ENCODE data around the gene DOK1.

DOK1 gene

DNA sequence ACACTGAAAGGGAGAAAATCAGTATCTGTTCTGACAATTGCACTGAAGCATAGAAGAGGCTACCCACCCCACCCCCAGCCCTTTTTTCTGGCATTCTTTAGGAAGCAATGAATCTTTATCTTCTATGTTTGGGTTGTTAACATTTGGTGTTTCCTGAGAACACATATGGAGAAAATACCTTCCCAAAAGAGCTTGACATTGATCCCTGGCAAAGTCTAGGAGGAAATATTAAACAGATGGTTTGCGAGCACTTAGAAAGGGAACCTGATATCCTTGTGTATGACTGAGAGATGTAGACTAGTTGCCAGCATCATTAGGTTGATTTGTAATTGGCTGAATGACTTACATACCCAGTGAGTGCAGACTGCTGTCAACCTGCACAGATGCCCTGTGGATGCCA is 42.9 kb downstream of the DOK1 start:
- Histone ChIP-seq H3K9ac (ENCODE audit: low read length) (no peak overlapping the region), H3K36me3 (ENCODE audit: control insufficient read depth, insufficient read depth, low read length, severe bottlenecking) (no peaks in the 10 kb centered on the region), H3K4me1 (ENCODE audit: control insufficient read depth, insufficient read depth, low read length) (peaks cover 6% of the 10 kb centered on the region), H3K9me3 (ENCODE audit: control insufficient read depth, low read length) (no peaks in the 10 kb centered on the region), H3K4me3 (ENCODE audit: low read length) (no peak overlapping the region), H3K27me3 (replicated peaks; ENCODE audit: control insufficient read depth, insufficient read depth, low read length) (peaks cover 13% of the 10 kb centered on the region)
- DNase-seq (ENCODE audit: low read depth), result no peak

GRCh38 chr2:74599676-74600075 is 45.2 kb downstream of the DOK1 start:
- Histone ChIP-seq H3K9me3 (ENCODE audit: control insufficient read depth, low read length) (no peaks in the 10 kb centered on the region), H3K4me1 (ENCODE audit: control insufficient read depth, insufficient read depth, low read length) (peaks cover 11% of the 10 kb centered on the region), H3K36me3 (ENCODE audit: control insufficient read depth, insufficient read depth, low read length, severe bottlenecking) (no peaks in the 10 kb centered on the region), H3K9ac (ENCODE audit: low read length) (no peak overlapping the region), H3K4me3 (ENCODE audit: low read length) (no peak overlapping the region), H3K27me3 (replicated peaks; ENCODE audit: control insufficient read depth, insufficient read depth, low read length) (peaks cover 30% of the 10 kb centered on the region)
- DNase-seq (ENCODE audit: low read depth), result no peak

GRCh38 chr2:74602586-74603281 is 48.2 kb downstream of the DOK1 start:
- peak; percentile 28 for DNase-seq (ENCODE audit: low read depth)
- Histone ChIP-seq H3K9ac (ENCODE audit: low read length) (no peak overlapping the region), H3K27me3 (replicated peaks; ENCODE audit: control insufficient read depth, insufficient read depth, low read length) (peaks cover 33% of the 10 kb centered on the region), H3K4me1 (ENCODE audit: control insufficient read depth, insufficient read depth, low read length) (peaks cover 11% of the 10 kb centered on the region), H3K9me3 (ENCODE audit: control insufficient read depth, low read length) (no peaks in the 10 kb centered on the region), H3K4me3 (ENCODE audit: low read length) (no peak overlapping the region), H3K36me3 (ENCODE audit: control insufficient read depth, insufficient read depth, low read length, severe bottlenecking) (no peaks in the 10 kb centered on the region)

DNA sequence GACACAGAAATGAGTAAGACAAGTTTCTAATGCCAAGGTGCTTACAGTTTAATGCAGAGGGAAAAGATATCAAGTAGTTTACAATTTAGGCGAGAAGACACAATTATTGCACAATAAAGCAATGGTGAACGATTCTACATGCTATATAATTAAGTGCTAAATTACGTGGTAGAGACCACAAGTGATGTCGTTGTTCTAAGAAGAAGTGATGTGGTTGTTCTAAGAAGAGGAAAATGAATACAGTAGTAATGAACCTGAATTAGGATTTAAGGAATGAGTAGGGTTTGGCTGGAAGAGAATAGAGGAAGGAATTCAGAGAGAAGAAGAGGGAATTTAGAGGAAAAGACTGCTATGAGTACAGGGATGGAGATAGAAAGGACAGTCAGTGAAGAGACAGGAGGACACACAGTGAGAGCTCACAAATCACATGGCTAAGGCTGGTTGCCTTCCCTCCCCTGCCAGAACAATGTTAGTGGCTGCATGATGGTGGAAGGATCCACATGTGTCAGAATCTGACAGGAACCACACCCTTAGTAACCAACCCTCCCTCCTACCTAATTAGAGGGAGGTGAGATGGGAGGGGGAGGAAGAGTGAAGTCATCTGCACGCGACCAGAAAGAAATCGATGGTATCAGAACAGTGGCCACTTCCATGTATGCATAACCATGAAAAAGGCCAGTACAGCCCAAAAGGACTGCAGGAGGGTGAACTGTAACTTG is 48.9 kb downstream of the DOK1 start:
- Histone ChIP-seq H3K9me3 (ENCODE audit: control insufficient read depth, low read length) (no peaks in the 10 kb centered on the region), H3K4me3 (ENCODE audit: low read length) (no peak overlapping the region)
- no peak for DNase-seq (ENCODE audit: low read depth)

GRCh38 chr2:74606927-74607326 is 52.4 kb downstream of the DOK1 start:
- Histone ChIP-seq H3K4me3 (ENCODE audit: low read length) (no peak overlapping the region), H3K9me3 (ENCODE audit: control insufficient read depth, low read length) (no peaks in the 10 kb centered on the region), H3K36me3 (ENCODE audit: control insufficient read depth, insufficient read depth, low read length, severe bottlenecking) (no peaks in the 10 kb centered on the region), H3K9ac (ENCODE audit: low read length) (no peak overlapping the region), H3K27me3 (replicated peaks; ENCODE audit: control insufficient read depth, insufficient read depth, low read length) (peaks cover 27% of the 10 kb centered on the region), H3K4me1 (ENCODE audit: control insufficient read depth, insufficient read depth, low read length) (peaks cover 10% of the 10 kb centered on the region)
- DNase-seq (ENCODE audit: low read depth), result no peak

More for the DNA sequence above, 48.9 kb downstream of the DOK1 start:
- Histone ChIP-seq H3K9ac (ENCODE audit: low read length) (no peak overlapping the region), H3K36me3 (ENCODE audit: control insufficient read depth, insufficient read depth, low read length, severe bottlenecking) (no peaks in the 10 kb centered on the region), H3K27me3 (replicated peaks; ENCODE audit: control insufficient read depth, insufficient read depth, low read length) (peaks cover 33% of the 10 kb centered on the region), H3K4me1 (ENCODE audit: control insufficient read depth, insufficient read depth, low read length) (peaks cover 11% of the 10 kb centered on the region)
